ENCODE data around the gene UBAP1. TPM values are rescaled to one million over a fixed set of nuclear protein-coding genes. Genes with fewer than 3 reads are reported as not detected.
"Not testable (repeated sequence)": the region's sequence is repeated elsewhere in the genome, so short reads cannot be mapped to it uniquely, and the experiment has no call there.

UBAP1 gene
- 10 to 100 TPM; 51.2 to 59.1 (median 53.8) TPM for polyA plus RNA-seq (ENCODE audit: insufficient read length in 3 of 3)
- long read RNA-seq, donor 1, transcript UBAP1-201 (7 exons, 2,735 nt), result major isoform, 7 of 34 reads
- long read RNA-seq, donor 1, partial matches to known transcripts, result 26 of 34 reads
- long read RNA-seq, donor 1, other reads (novel, unspliced or antisense), result 0 of 34 reads
- long read RNA-seq, donor 2, partial matches to known transcripts, result 50 of 50 reads
- long read RNA-seq, donor 2, other reads (novel, unspliced or antisense), result 0 of 50 reads
- long read RNA-seq, donor 3, transcript UBAP1-201 (7 exons, 2,735 nt), result major isoform, 13 of 47 reads
- long read RNA-seq, donor 3, partial matches to known transcripts, result 34 of 47 reads
- long read RNA-seq, donor 3, other reads (novel, unspliced or antisense), result 0 of 47 reads
- long read RNA-seq, donor 4, transcript UBAP1-201 (7 exons, 2,735 nt), result major isoform, 7 of 13 reads
- long read RNA-seq, donor 4, partial matches to known transcripts, result 6 of 13 reads
- long read RNA-seq, donor 4, other reads (novel, unspliced or antisense), result 0 of 13 reads
- long read RNA-seq, donor 5, result 0 reads
- long read RNA-seq, donor 6, partial matches to known transcripts, result 29 of 33 reads
- long read RNA-seq, donor 6, other reads (novel, unspliced or antisense), result 0 of 33 reads
- long read RNA-seq, donor 7, partial matches to known transcripts, result 72 of 75 reads
- long read RNA-seq, donor 7, other reads (novel, unspliced or antisense), result 0 of 75 reads
- long read RNA-seq, donor 8, transcript UBAP1-201 (7 exons, 2,735 nt), result major isoform, 11 of 80 reads
- long read RNA-seq, donor 8, partial matches to known transcripts, result 69 of 80 reads
- long read RNA-seq, donor 8, other reads (novel, unspliced or antisense), result 0 of 80 reads
- long read RNA-seq, donor 9, transcript UBAP1-201 (7 exons, 2,735 nt), result major isoform, 13 of 23 reads
- long read RNA-seq, donor 9, partial matches to known transcripts, result 8 of 23 reads
- long read RNA-seq, donor 9, other reads (novel, unspliced or antisense), result 0 of 23 reads
- long read RNA-seq, donor 10, transcript UBAP1-201 (7 exons, 2,735 nt), result major isoform, 13 of 107 reads
- long read RNA-seq, donor 10, partial matches to known transcripts, result 94 of 107 reads
- long read RNA-seq, donor 10, other reads (novel, unspliced or antisense), result 0 of 107 reads
- long read RNA-seq, donor 11, transcript UBAP1-201 (7 exons, 2,735 nt), result major isoform, 8 of 8 reads
- long read RNA-seq, donor 11, partial matches to known transcripts, result 0 of 8 reads
- long read RNA-seq, donor 11, other reads (novel, unspliced or antisense), result 0 of 8 reads
- long read RNA-seq, donor 12, partial matches to known transcripts, result 21 of 25 reads
- long read RNA-seq, donor 12, other reads (novel, unspliced or antisense), result 0 of 25 reads
- long read RNA-seq, donor 13, result 0 reads
- long read RNA-seq, donor 14, transcript UBAP1-201 (7 exons, 2,735 nt), result major isoform, 5 of 13 reads
- long read RNA-seq, donor 14, partial matches to known transcripts, result 7 of 13 reads
- long read RNA-seq, donor 14, other reads (novel, unspliced or antisense), result 0 of 13 reads
- long read RNA-seq, donor 15, partial matches to known transcripts, result 10 of 13 reads
- long read RNA-seq, donor 15, other reads (novel, unspliced or antisense), result 0 of 13 reads
- long read RNA-seq, donor 16, transcript UBAP1-201 (7 exons, 2,735 nt), result major isoform, 30 of 148 reads
- long read RNA-seq, donor 16, partial matches to known transcripts, result 116 of 148 reads
- long read RNA-seq, donor 16, other reads (novel, unspliced or antisense), result 0 of 148 reads

DNA sequence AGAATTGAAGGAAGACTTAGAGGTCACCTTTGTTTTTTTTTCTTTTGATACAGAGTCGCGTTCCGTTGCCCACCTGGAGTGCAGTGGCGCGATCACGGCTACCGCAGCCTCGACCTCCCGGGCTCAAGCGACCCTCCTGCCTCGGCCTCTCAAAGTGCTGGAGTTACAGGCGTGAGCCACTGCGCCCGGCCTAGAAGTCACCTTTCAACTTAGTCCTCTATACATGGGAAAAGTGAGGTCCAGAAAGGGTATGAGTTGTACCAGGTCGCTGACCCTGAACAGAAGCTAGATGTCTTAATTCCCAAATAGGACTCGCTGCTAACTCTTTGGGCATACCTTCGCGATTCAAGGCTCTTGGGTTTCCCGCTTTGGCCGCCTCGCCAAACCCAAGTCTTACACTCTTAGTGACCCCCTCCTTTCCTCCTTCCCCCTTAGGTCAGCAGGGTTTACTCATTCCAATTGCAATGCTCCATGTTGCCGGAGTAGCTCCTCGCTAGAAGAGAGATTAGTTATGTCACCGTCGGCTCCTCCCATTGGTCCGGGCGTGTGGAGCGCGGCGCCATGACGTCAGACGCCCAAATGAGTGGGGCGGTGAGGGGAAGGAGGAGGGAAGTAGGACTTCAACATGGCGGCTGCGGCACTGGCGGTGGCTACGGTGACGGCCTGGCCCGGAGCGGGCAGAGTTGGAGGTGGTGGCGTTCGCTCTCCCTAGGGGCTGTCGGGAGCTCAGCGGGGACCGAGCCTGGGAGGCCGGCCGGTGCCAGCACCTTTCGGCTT lies at the start of gene UBAP1:
TSS of gene UBAP1 (plus strand) at position 608 of the 777 bp plus-strand sequence. CDS start 41,872 bp downstream, outside the sequence.
- DNase-seq (ENCODE audit: extremely low read depth in 1 of 11, low read depth in 9 of 11, low spot score in 4 of 11), result peak; percentile 92 to 98 (median 97)

DNA sequence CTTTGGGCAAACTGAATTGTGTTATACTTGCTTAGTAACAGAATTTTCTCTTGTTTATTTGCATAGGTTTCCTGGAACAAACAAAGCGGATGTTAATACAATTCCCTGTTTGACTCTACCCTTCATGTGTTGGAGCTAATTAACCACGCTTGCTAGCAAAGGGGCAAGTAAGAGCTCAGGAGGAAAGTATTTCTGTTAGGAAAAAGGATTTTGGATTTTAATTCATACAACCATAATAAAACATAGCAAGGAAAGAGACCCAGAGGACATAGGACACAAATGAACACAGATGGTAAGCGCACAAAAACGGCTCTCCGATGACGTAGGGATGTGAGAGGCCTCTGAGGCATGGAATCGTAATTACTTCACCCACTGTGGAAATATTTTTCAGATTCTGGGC lies 47.3 kb upstream of the UBAP1 start:
- DNase-seq (ENCODE audit: extremely low read depth in 1 of 11, low read depth in 9 of 11, low spot score in 4 of 11), result no peak

- no peak for DNase-seq (ENCODE audit: extremely low read depth in 1 of 11, low read depth in 9 of 11, low spot score in 4 of 11)
Measured at GRCh38 chr9:34133436-34133949, 45.4 kb upstream of the UBAP1 start.

GRCh38 chr9:34134521-34134920 lies 44.3 kb upstream of the UBAP1 start:
- DNase-seq (ENCODE audit: extremely low read depth in 1 of 11, low read depth in 9 of 11, low spot score in 4 of 11), result no peak

GRCh38 chr9:34138644-34139043 lies 40.2 kb upstream of the UBAP1 start:
- DNase-seq (ENCODE audit: extremely low read depth in 1 of 11, low read depth in 9 of 11, low spot score in 4 of 11), result not testable (repeated sequence)

- DNase-seq (ENCODE audit: extremely low read depth in 1 of 11, low read depth in 9 of 11, low spot score in 4 of 11), result no peak
Measured at GRCh38 chr9:34139477-34140146, 39.2 kb upstream of the UBAP1 start.

DNA sequence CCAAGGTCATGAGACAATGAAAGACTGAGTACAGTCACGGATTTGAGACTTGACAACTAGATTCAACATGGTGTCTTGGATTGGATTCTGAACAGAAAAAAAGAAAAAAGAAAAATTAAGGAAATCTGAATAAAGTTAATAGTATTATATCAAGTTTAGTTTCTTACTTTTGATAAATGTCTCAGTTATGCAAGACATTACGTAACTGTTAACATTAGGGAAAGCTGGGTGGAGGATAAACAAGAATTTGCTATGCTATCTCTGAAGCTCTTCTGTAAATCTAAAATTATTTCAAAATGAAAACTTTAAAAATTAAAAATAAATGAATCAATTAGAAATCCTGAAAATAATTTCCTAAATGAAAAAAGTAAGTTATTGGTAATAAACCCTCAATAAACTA lies 38.0 kb upstream of the UBAP1 start:
- DNase-seq (ENCODE audit: extremely low read depth in 1 of 11, low read depth in 9 of 11, low spot score in 4 of 11), result no peak

- DNase-seq (ENCODE audit: extremely low read depth in 1 of 11, low read depth in 9 of 11, low spot score in 4 of 11), result no peak
Measured at GRCh38 chr9:34143116-34143515, 35.7 kb upstream of the UBAP1 start.

DNA sequence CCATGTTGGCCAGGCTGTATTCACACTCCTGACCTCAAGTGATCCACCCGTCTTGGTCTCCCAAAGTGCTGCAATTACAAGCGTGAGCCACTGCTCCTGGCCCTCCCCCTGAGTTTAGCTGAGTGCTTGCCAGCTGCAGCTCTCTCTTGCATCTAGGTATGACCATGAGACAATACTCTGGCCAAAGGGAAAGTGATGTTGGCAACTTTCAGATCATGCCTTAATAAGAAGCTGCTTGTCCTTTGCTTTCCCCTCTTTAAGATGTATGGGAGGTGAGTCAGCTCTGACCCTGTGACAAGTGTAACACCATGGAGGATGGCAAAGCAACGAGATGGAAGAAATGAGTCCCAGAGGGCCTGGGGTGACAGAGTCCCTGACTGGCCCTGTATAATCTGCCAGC lies 33.7 kb upstream of the UBAP1 start:
- DNase-seq (ENCODE audit: extremely low read depth in 1 of 11, low read depth in 9 of 11, low spot score in 4 of 11), result no peak

GRCh38 chr9:34151398-34151797 lies 27.4 kb upstream of the UBAP1 start:
- no peak for DNase-seq (ENCODE audit: extremely low read depth in 1 of 11, low read depth in 9 of 11, low spot score in 4 of 11)

DNA sequence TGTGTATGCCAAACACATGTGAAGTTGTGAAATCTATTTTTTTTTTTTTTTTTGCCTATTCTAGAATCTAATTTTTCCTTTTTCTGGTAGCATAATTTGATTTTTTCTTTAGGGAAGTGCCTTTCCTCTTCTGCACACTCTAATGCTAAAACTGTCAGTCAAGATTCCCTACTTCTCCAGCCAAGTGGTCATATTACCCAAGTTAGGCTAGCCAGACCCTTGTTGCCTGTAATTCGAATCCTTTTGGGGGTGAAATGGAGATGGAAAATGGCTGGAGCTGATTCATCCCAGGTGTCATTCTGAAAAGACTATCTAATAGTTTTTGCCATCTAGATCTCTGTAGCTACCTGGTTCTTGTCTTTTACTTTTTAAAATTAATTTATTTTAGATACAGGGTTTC lies 24.8 kb upstream of the UBAP1 start:
- peak in 1 of 11 donors; percentile 3 for DNase-seq (ENCODE audit: extremely low read depth in 1 of 11, low read depth in 9 of 11, low spot score in 4 of 11)

DNA sequence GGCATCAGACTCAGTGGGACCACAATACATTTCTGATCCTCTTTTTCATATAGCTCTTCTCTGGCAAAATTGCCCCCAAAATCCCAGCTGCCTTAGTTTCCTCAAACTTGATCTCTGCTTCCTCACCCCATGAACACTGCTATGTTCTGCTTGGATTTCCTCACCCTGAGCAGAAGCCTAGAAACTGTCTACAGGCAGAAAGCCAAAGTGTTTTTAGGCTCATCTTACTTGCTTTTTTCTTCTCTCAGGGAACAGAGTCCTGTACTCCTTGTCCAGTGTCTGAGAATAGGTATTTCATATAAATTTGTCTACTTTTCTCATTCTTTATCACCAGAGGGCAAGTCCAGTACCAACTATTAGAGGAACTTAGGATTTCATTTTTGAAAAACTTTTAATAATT lies 21.5 kb upstream of the UBAP1 start:
- no peak for DNase-seq (ENCODE audit: extremely low read depth in 1 of 11, low read depth in 9 of 11, low spot score in 4 of 11)

- no peak for DNase-seq (ENCODE audit: extremely low read depth in 1 of 11, low read depth in 9 of 11, low spot score in 4 of 11)
Measured at GRCh38 chr9:34157898-34158297, 20.9 kb upstream of the UBAP1 start.

DNA sequence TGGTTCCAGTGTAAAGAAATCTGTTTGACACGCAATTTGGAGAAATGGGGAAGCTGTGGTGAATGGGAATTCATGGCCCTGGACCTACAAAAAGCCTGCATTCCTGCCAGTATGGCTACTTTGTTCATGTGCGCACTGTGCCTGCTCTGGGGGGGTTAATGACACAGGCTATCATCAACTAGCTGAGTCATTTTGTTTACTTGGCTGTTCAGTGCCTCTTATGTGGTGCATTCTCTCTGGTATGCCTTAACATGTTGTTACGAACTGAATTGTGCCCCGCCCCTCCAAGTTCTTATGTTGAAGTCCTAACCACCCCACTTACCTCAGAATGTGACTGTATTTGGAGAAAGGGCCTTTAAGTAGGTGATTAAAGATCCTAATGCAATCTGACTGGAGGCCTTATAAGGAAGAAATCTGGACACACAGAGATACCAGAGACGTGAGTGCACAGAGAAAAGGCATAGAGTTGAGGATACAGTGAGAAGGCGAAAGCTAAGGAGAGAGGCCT lies 20.4 kb upstream of the UBAP1 start:
- DNase-seq (ENCODE audit: extremely low read depth in 1 of 11, low read depth in 9 of 11, low spot score in 4 of 11), result no peak

- no peak for DNase-seq (ENCODE audit: extremely low read depth in 1 of 11, low read depth in 9 of 11, low spot score in 4 of 11)
Measured at GRCh38 chr9:34163434-34163833, 15.4 kb upstream of the UBAP1 start.

GRCh38 chr9:34169125-34169524 lies 9.7 kb upstream of the UBAP1 start:
- no peak for DNase-seq (ENCODE audit: extremely low read depth in 1 of 11, low read depth in 9 of 11, low spot score in 4 of 11)
